Stimulated activated CD8-positive, alpha-beta memory T cell treated with anti-CD3 and anti-CD28 coated beads, Interleukin-12 subunit alpha, Interleukin-12 subunit beta, amount 100 ng/mL, for 24 hours (primary cell): ENCODE data around the gene MAZ.

Source experiments
- DNase-seq: peaks from one replicate; pipeline ENCODE4 v3.0.0-alpha.2; 2020; ENCODE audit errors: extremely low read depth

The MAZ gene

GRCh38 chr16:29857133-29857760 lies 50.9 kb downstream of the MAZ start:
- DNase-seq: no peak

GRCh38 chr16:29858149-29858849 lies 52.0 kb downstream of the MAZ start:
- no peak for DNase-seq

- DNase-seq: no peak
Measured at GRCh38 chr16:29858974-29859373, 52.6 kb downstream of the MAZ start.

- no peak for DNase-seq
Measured at GRCh38 chr16:29860218-29860617, 53.9 kb downstream of the MAZ start.
